Peyer's patch (tissue), 4 donors: ENCODE data around the gene PCK2.

ENCODE experiments used
- POLR2A ChIP-seq, 2 donors: fragments of 450-650 bp; IDR thresholded peaks; one replicate each; pipeline ENCODE4 v1.5.1; 2017; ENCODE audit warnings: antibody characterized with exemption in 2 of 2, mild to moderate bottlenecking in 2 of 2, moderate library complexity in 2 of 2
- TF ChIP-seq, protein P1 (sequence below), 6 experiments: fragments of 450-650 bp in 4 of 6; fragments of 200-600 bp in 2 of 6; sonication (generic) in 1 of 6; IDR thresholded peaks; one replicate each; pipeline ENCODE4 v1.5.1; 2017 to 2019; ENCODE audit warnings: antibody characterized with exemption in 6 of 6, mild to moderate bottlenecking in 3 of 6, moderate library complexity in 1 of 6

DNA sequence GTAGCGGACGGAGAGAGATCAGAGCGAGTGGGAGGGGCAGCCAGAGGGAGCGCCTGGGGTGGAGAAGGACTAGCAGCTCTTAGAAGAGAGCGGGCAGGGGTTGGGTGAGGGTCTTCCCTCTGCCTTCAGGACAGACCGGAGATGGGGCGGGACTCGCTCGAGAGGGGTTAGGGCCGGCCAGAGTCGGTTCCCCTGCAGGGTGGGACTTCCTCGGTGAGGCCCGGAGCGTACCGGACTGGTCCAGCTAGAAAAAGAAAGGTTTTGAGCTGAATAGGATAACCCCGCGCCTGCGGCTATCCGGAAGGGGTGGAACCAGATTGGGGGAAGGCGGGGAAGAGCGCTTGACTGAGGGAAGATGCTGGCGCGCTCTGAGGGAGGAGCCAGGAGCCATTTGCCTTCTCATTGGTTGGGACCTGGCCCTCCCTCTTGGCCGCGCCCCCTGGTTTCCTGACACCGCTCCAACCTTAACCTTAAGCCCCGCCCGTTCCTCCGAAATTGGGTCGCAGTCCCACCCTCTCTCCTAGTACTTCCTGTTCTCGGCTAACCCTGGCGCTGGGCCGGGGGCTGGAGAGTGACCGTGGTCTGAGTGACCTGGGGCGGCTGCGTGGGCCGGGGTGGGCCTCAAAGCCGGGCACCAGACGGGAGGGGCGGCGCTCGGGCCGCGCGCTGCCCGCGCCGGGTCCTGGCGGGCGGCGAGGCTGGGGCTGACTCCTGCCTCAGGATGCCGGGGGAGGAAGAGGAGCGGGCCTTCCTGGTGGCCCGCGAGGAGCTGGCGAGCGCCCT is 53.1 kb downstream of the PCK2 start, which contains the start of gene RNF31:
- TF ChIP-seq, protein P1, sequence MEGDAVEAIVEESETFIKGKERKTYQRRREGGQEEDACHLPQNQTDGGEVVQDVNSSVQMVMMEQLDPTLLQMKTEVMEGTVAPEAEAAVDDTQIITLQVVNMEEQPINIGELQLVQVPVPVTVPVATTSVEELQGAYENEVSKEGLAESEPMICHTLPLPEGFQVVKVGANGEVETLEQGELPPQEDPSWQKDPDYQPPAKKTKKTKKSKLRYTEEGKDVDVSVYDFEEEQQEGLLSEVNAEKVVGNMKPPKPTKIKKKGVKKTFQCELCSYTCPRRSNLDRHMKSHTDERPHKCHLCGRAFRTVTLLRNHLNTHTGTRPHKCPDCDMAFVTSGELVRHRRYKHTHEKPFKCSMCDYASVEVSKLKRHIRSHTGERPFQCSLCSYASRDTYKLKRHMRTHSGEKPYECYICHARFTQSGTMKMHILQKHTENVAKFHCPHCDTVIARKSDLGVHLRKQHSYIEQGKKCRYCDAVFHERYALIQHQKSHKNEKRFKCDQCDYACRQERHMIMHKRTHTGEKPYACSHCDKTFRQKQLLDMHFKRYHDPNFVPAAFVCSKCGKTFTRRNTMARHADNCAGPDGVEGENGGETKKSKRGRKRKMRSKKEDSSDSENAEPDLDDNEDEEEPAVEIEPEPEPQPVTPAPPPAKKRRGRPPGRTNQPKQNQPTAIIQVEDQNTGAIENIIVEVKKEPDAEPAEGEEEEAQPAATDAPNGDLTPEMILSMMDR (IDR thresholded peaks at IDR 0.05), result no peak
- TF ChIP-seq POLR2A (IDR thresholded peaks at IDR 0.05), result peak; percentile 38 to 54
